Measurements from ENCODE around the gene FBXO17. TPM values are rescaled to one million over a fixed set of nuclear protein-coding genes. Genes with fewer than 3 reads are reported as not detected.

FBXO17 gene
- total RNA-seq, 6 donors from 2014 or later: 5.0 to 18.9 (median 10.4) TPM

DNA sequence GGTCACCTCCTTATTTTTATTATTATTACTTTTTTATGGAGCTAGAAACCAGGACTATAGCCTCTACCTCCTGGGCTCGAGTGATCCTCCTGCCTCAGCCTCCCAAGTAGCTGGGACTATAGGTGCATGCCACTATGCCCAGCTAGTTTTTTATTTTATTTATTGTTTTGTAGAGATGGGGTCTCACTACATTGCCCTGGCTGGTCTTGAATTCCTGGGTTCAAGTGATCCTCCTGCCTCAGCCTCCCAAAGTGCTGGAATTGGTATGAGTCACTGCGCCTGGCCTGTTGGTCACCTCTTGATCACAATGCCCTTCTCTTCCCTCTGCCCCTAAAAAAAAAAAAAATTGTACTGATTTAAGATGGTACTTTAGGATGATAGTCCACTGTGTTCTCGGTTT, 24.4 kb downstream of the FBXO17 start:
- H3K4me1 ChIP-seq: peaks cover 9 to 13% (median 10%) of the 10 kb centered on the region in 4 donors
- H3K36me3 ChIP-seq: peaks cover 0 to 6% (median 0%) of the 10 kb centered on the region in 4 donors
- no peak for TF ChIP-seq POLR2AphosphoS5 (IDR thresholded peaks at IDR 0.05)
- TF ChIP-seq CTCF (IDR thresholded peaks at IDR 0.05): no peak
- no peak for TF ChIP-seq EP300 (IDR thresholded peaks at IDR 0.05)
- no peak for TF ChIP-seq POLR2A (IDR thresholded peaks at IDR 0.05)
- DNase-seq: no peak
- H3K27ac ChIP-seq: no peak overlapping the region
- no peaks in the 10 kb centered on the region for H3K27me3 ChIP-seq
- ATAC-seq (ENCODE audit: low FRiP score in 2 of 2): no peak
- 80 to 94% methylated on average over 3 of the region's 3 CpGs for WGBS, 2 donors
- H3K4me3 ChIP-seq: no peak overlapping the region
- no peaks in the 10 kb centered on the region for H3K9me3 ChIP-seq

- DNase-seq: peak; percentile 91 to 95
- peak; percentile 90 to 93 for ATAC-seq (ENCODE audit: low FRiP score in 2 of 2)
- H3K4me3 ChIP-seq: peak overlapping the region in 3 of 4 donors; percentile 40 to 51 (median 49)
- no peak overlapping the region for H3K27ac ChIP-seq
- H3K27me3 ChIP-seq: no peaks in the 10 kb centered on the region
- TF ChIP-seq CTCF (IDR thresholded peaks at IDR 0.05): no peak
- TF ChIP-seq POLR2A (IDR thresholded peaks at IDR 0.05): no peak
- TF ChIP-seq POLR2AphosphoS5 (IDR thresholded peaks at IDR 0.05): no peak
- no peak for TF ChIP-seq EP300 (IDR thresholded peaks at IDR 0.05)
- no peaks in the 10 kb centered on the region for H3K9me3 ChIP-seq
- peaks cover 0 to 12% (median 0%) of the 10 kb centered on the region in 4 donors for H3K36me3 ChIP-seq
- WGBS, 2 donors: 22 to 23% methylated on average over 16 to 34 of the region's 72 CpGs
- H3K4me1 ChIP-seq: peaks cover 9 to 13% (median 10%) of the 10 kb centered on the region in 4 donors
Measured at GRCh38 chr19:38949580-38950367, 25.8 kb downstream of the FBXO17 start.

GRCh38 chr19:38946229-38947010, 29.1 kb downstream of the FBXO17 start:
- 72 to 81% methylated on average over 4 to 11 of the region's 11 CpGs for WGBS, 2 donors
- no peak for ATAC-seq (ENCODE audit: low FRiP score in 2 of 2)
- no peak for DNase-seq
- H3K27ac ChIP-seq: no peak overlapping the region
- H3K9me3 ChIP-seq: no peaks in the 10 kb centered on the region
- peaks cover 9 to 13% (median 10%) of the 10 kb centered on the region in 4 donors for H3K4me1 ChIP-seq
- TF ChIP-seq POLR2AphosphoS5 (IDR thresholded peaks at IDR 0.05) (no peak), POLR2A (IDR thresholded peaks at IDR 0.05) (no peak), EP300 (IDR thresholded peaks at IDR 0.05) (no peak), CTCF (IDR thresholded peaks at IDR 0.05) (no peak)
- H3K4me3 ChIP-seq: no peak overlapping the region
- H3K27me3 ChIP-seq: no peaks in the 10 kb centered on the region
- H3K36me3 ChIP-seq: peaks cover 0 to 15% (median 0%) of the 10 kb centered on the region in 4 donors

- ATAC-seq (ENCODE audit: low FRiP score in 2 of 2) (no peak), DNase-seq (no peak)
- H3K27ac ChIP-seq: no peak overlapping the region
- no peaks in the 10 kb centered on the region for H3K9me3 ChIP-seq
- 98 to 100% methylated on average over 2 to 3 of the region's 3 CpGs for WGBS, 2 donors
- peaks cover 9 to 13% (median 10%) of the 10 kb centered on the region in 4 donors for H3K4me1 ChIP-seq
- no peak for TF ChIP-seq POLR2AphosphoS5 (IDR thresholded peaks at IDR 0.05)
- TF ChIP-seq EP300 (IDR thresholded peaks at IDR 0.05): no peak
- no peak for TF ChIP-seq POLR2A (IDR thresholded peaks at IDR 0.05)
- no peak for TF ChIP-seq CTCF (IDR thresholded peaks at IDR 0.05)
- no peaks in the 10 kb centered on the region for H3K27me3 ChIP-seq
- no peak overlapping the region for H3K4me3 ChIP-seq
- H3K36me3 ChIP-seq: peaks cover 0 to 15% (median 0%) of the 10 kb centered on the region in 4 donors
Measured at GRCh38 chr19:38945562-38946228, 29.8 kb downstream of the FBXO17 start.

Data from upper lobe of left lung (tissue), 6 donors.